CD4-positive, CD25-positive, alpha-beta regulatory T cell (primary cell): ENCODE results near the gene SEZ6L. TPM values are rescaled to one million over a fixed set of nuclear protein-coding genes. Genes with fewer than 3 reads are reported as not detected.

Experiments used
- ATAC-seq, 2 donors: fragments of 150-1000 bp; cut with Tn5 transposase; one replicate each; pipeline ENCODE4 v1.10.0; 2021; ENCODE audit warnings: low read depth in 2 of 2, moderate number of reproducible peaks in 2 of 2, moderate library complexity in 1 of 2
- DNase-seq, 3 donors: peaks; one replicate each; pipeline versions ENCODE4 v3.0.0 to v3.0.0-alpha.2; 2012 to 2022; ENCODE audit warnings: mixed read lengths in 1 of 3
- H3K27ac ChIP-seq: one replicate; pipeline ENCODE4 v1.7.0; 2013; ENCODE audit warnings: mild to moderate bottlenecking, low read length; ENCODE audit not compliant: insufficient read depth, poor library complexity, severe bottlenecking
- H3K27me3 ChIP-seq: one replicate; pipeline ENCODE4 v1.7.0; 2013; ENCODE audit warnings: low read length; ENCODE audit not compliant: control insufficient read depth, insufficient read depth
- H3K36me3 ChIP-seq: one replicate; pipeline ENCODE4 v1.7.0; 2013; ENCODE audit warnings: mild to moderate bottlenecking, low read length, moderate library complexity; ENCODE audit not compliant: control insufficient read depth, insufficient read depth
- H3K4me1 ChIP-seq: 2 replicates; pipeline ENCODE4 v1.7.0; 2013; ENCODE audit warnings: mild to moderate bottlenecking, low read length; ENCODE audit not compliant: insufficient read depth, control insufficient read depth, poor library complexity, severe bottlenecking
- H3K4me3 ChIP-seq: one replicate; pipeline ENCODE4 v1.7.0; 2013; ENCODE audit warnings: low read depth, mild to moderate bottlenecking, low read length, moderate library complexity
- H3K9me3 ChIP-seq, 2 experiments: 1 replicate in 1 of 2; 2 replicates in 1 of 2; pipeline ENCODE4 v1.7.0; 2013; ENCODE audit warnings: low read length in 2 of 2, mild to moderate bottlenecking in 1 of 2, moderate library complexity in 1 of 2; ENCODE audit not compliant: control insufficient read depth in 2 of 2
- H3K27ac Mint-ChIP-seq, 3 donors: one replicate each; pipeline ENCODE4 v1.8.0; 2020 to 2022; ENCODE audit warnings: mild to moderate bottlenecking in 3 of 3, mixed read lengths in 3 of 3, moderate library complexity in 2 of 3
- H3K27me3 Mint-ChIP-seq: one replicate; pipeline ENCODE4 v1.8.0; 2022; ENCODE audit warnings: mild to moderate bottlenecking, mixed read lengths
- H3K36me3 Mint-ChIP-seq: one replicate; pipeline ENCODE4 v1.8.0; 2020; ENCODE audit warnings: mixed read lengths
- H3K4me1 Mint-ChIP-seq, 4 donors: one replicate each; pipeline ENCODE4 v1.8.0; 2020 to 2022; ENCODE audit warnings: mixed read lengths in 4 of 4, mild to moderate bottlenecking in 1 of 4
- H3K4me3 Mint-ChIP-seq, 4 donors: one replicate each; pipeline ENCODE4 v1.8.0; 2020 to 2022; ENCODE audit warnings: mild to moderate bottlenecking in 4 of 4, mixed read lengths in 4 of 4, moderate library complexity in 3 of 4
- H3K9me3 Mint-ChIP-seq, 7 donors: one replicate each; pipeline ENCODE4 v1.8.0; 2020 to 2022; ENCODE audit warnings: mixed read lengths in 7 of 7, mild to moderate bottlenecking in 3 of 7, moderate library complexity in 2 of 7
- polyA plus RNA-seq, 4 donors: library from polyadenylated mRNA; unstranded; fragments of 300-500 nt; fragmentation: Illumina TruSeq; gene quantifications; one replicate each; pipeline ENCODE4 v1.2.3, GENCODE V29; 2021
- total RNA-seq: library from RNA; stranded (reverse); gene quantifications from one replicate; pipeline ENCODE4 v1.2.3, GENCODE V29; 2022

Gene SEZ6L
- total and polyA plus RNA-seq, 5 donors from 2014 or later: not detected

GRCh38 chr22:26409719-26410335 lies 240.6 kb downstream of the SEZ6L start:
- no peaks in the 10 kb centered on the region for H3K4me1 Mint-ChIP-seq
- H3K27me3 Mint-ChIP-seq: peaks cover 21% of the 10 kb centered on the region
- H3K36me3 Mint-ChIP-seq: no peaks in the 10 kb centered on the region
- ATAC-seq (no peak), DNase-seq (no peak)
- H3K27ac ChIP-seq: no peak overlapping the region
- H3K9me3 ChIP-seq: no peaks in the 10 kb centered on the region
- H3K4me3 ChIP-seq: no peak overlapping the region
- H3K27ac Mint-ChIP-seq: no peak overlapping the region
- no peak overlapping the region for H3K4me3 Mint-ChIP-seq
- H3K27me3 ChIP-seq: peaks cover 6% of the 10 kb centered on the region
- H3K9me3 Mint-ChIP-seq: no peaks in the 10 kb centered on the region
- H3K4me1 ChIP-seq: no peaks in the 10 kb centered on the region
- no peaks in the 10 kb centered on the region for H3K36me3 ChIP-seq

- no peaks in the 10 kb centered on the region for H3K36me3 Mint-ChIP-seq
- Histone ChIP-seq H3K9me3 (no peaks in the 10 kb centered on the region), H3K36me3 (no peaks in the 10 kb centered on the region), H3K27ac (no peak overlapping the region), H3K4me3 (no peak overlapping the region), H3K4me1 (no peaks in the 10 kb centered on the region), H3K27me3 (peaks cover 6% of the 10 kb centered on the region)
- no peak overlapping the region for H3K27ac Mint-ChIP-seq
- DNase-seq (no peak), ATAC-seq (no peak)
- no peaks in the 10 kb centered on the region for H3K4me1 Mint-ChIP-seq
- H3K27me3 Mint-ChIP-seq: peaks cover 22% of the 10 kb centered on the region
- no peaks in the 10 kb centered on the region for H3K9me3 Mint-ChIP-seq
- H3K4me3 Mint-ChIP-seq: no peak overlapping the region
These were observed 241.1 kb downstream of the SEZ6L start for GRCh38 chr22:26410386-26410785.

- DNase-seq (no peak), ATAC-seq (no peak)
- peaks cover 0 to 1% (median 0%) of the 10 kb centered on the region in 7 donors for H3K9me3 Mint-ChIP-seq
- no peaks in the 10 kb centered on the region for H3K4me1 ChIP-seq
- no peaks in the 10 kb centered on the region for H3K36me3 Mint-ChIP-seq
- H3K36me3 ChIP-seq: no peaks in the 10 kb centered on the region
- H3K27me3 ChIP-seq: peaks cover 16% of the 10 kb centered on the region
- H3K27me3 Mint-ChIP-seq: peaks cover 23% of the 10 kb centered on the region
- no peak overlapping the region for H3K4me3 Mint-ChIP-seq
- H3K27ac Mint-ChIP-seq: no peak overlapping the region
- H3K4me3 ChIP-seq: no peak overlapping the region
- H3K9me3 ChIP-seq: no peaks in the 10 kb centered on the region
- H3K4me1 Mint-ChIP-seq: no peaks in the 10 kb centered on the region
- H3K27ac ChIP-seq: no peak overlapping the region
These were observed 245.1 kb downstream of the SEZ6L start for GRCh38 chr22:26414347-26414746.

- ATAC-seq: no peak
- Histone ChIP-seq H3K27ac (no peak overlapping the region), H3K4me1 (no peaks in the 10 kb centered on the region), H3K4me3 (no peak overlapping the region), H3K27me3 (peaks cover 22% of the 10 kb centered on the region), H3K36me3 (no peaks in the 10 kb centered on the region), H3K9me3 (no peaks in the 10 kb centered on the region)
- H3K4me1 Mint-ChIP-seq: no peaks in the 10 kb centered on the region
- no peak for DNase-seq
- H3K9me3 Mint-ChIP-seq: peaks cover 0 to 1% (median 0%) of the 10 kb centered on the region in 7 donors
- peaks cover 24% of the 10 kb centered on the region for H3K27me3 Mint-ChIP-seq
- H3K4me3 Mint-ChIP-seq: no peak overlapping the region
- no peaks in the 10 kb centered on the region for H3K36me3 Mint-ChIP-seq
- no peak overlapping the region for H3K27ac Mint-ChIP-seq
These were observed 247.0 kb downstream of the SEZ6L start for GRCh38 chr22:26416256-26416655.

GRCh38 chr22:26416670-26417276 lies 247.5 kb downstream of the SEZ6L start:
- no peak overlapping the region for H3K4me3 ChIP-seq
- Mint-ChIP-seq H3K4me1 (no peaks in the 10 kb centered on the region), H3K36me3 (no peaks in the 10 kb centered on the region), H3K4me3 (no peak overlapping the region), H3K27ac (no peak overlapping the region), H3K27me3 (peaks cover 27% of the 10 kb centered on the region), H3K9me3 (peaks cover 0 to 1% (median 0%) of the 10 kb centered on the region in 7 donors)
- H3K36me3 ChIP-seq: no peaks in the 10 kb centered on the region
- H3K27me3 ChIP-seq: peaks cover 21% of the 10 kb centered on the region
- H3K4me1 ChIP-seq: no peaks in the 10 kb centered on the region
- no peak for ATAC-seq
- no peak overlapping the region for H3K27ac ChIP-seq
- no peak for DNase-seq
- H3K9me3 ChIP-seq: no peaks in the 10 kb centered on the region

- H3K4me1 Mint-ChIP-seq: no peaks in the 10 kb centered on the region
- peaks cover 0 to under 1% of the 10 kb centered on the region in 2 experiments for H3K9me3 ChIP-seq
- H3K27ac ChIP-seq: no peak overlapping the region
- peaks cover 0 to 1% (median 0%) of the 10 kb centered on the region in 7 donors for H3K9me3 Mint-ChIP-seq
- H3K27me3 Mint-ChIP-seq: peaks cover 27% of the 10 kb centered on the region
- no peaks in the 10 kb centered on the region for H3K36me3 Mint-ChIP-seq
- peaks cover 20% of the 10 kb centered on the region for H3K27me3 ChIP-seq
- ATAC-seq (no peak), DNase-seq (no peak)
- no peaks in the 10 kb centered on the region for H3K4me1 ChIP-seq
- no peak overlapping the region for H3K4me3 Mint-ChIP-seq
- no peaks in the 10 kb centered on the region for H3K36me3 ChIP-seq
- no peak overlapping the region for H3K4me3 ChIP-seq
- H3K27ac Mint-ChIP-seq: no peak overlapping the region
These were observed 248.1 kb downstream of the SEZ6L start for GRCh38 chr22:26417406-26417805.

GRCh38 chr22:26418620-26419019 lies 249.4 kb downstream of the SEZ6L start:
- Mint-ChIP-seq H3K27ac (no peak overlapping the region), H3K27me3 (peaks cover 20% of the 10 kb centered on the region), H3K9me3 (peaks cover 0 to 11% (median 4%) of the 10 kb centered on the region in 7 donors), H3K36me3 (no peaks in the 10 kb centered on the region), H3K4me1 (no peaks in the 10 kb centered on the region), H3K4me3 (no peak overlapping the region)
- H3K27ac ChIP-seq: no peak overlapping the region
- no peaks in the 10 kb centered on the region for H3K36me3 ChIP-seq
- no peaks in the 10 kb centered on the region for H3K4me1 ChIP-seq
- H3K9me3 ChIP-seq: peaks cover 10 to 13% of the 10 kb centered on the region in 2 experiments
- H3K27me3 ChIP-seq: peaks cover 22% of the 10 kb centered on the region
- H3K4me3 ChIP-seq: no peak overlapping the region
- DNase-seq (no peak), ATAC-seq (no peak)

GRCh38 chr22:26426924-26427323 lies 257.7 kb downstream of the SEZ6L start:
- peaks cover 6 to 38% (median 21%) of the 10 kb centered on the region in 4 donors for H3K4me1 Mint-ChIP-seq
- peak overlapping the region; percentile 60 to 95 (median 76) for H3K4me3 Mint-ChIP-seq
- Histone ChIP-seq H3K9me3 (peaks cover 13 to 14% of the 10 kb centered on the region in 2 experiments), H3K36me3 (no peaks in the 10 kb centered on the region), H3K27me3 (peaks cover 4% of the 10 kb centered on the region), H3K27ac (no peak overlapping the region), H3K4me1 (peaks cover 19% of the 10 kb centered on the region), H3K4me3 (no peak overlapping the region)
- H3K27ac Mint-ChIP-seq: peak overlapping the region; percentile 39 to 57 (median 55)
- no peak for DNase-seq
- no peaks in the 10 kb centered on the region for H3K36me3 Mint-ChIP-seq
- ATAC-seq: no peak
- H3K9me3 Mint-ChIP-seq: peaks cover 0 to 13% (median 2%) of the 10 kb centered on the region in 7 donors
- H3K27me3 Mint-ChIP-seq: peaks cover 5% of the 10 kb centered on the region
